Lung (tissue), 12 donors: ENCODE data around the gene LSM2. TPM values are rescaled to one million over a fixed set of nuclear protein-coding genes. Genes with fewer than 3 reads are reported as not detected.

Source experiments
- ATAC-seq: fragments of 200-7000 bp; cut with Tn5 transposase; one replicate; pipeline ENCODE4 v1.9.1; 2020; ENCODE audit warnings: moderate number of reproducible peaks; ENCODE audit not compliant: insufficient read depth, low FRiP score
- DNase-seq, 3 donors: peaks; one replicate each; pipeline ENCODE4 v3.0.0-alpha.2; 2013 to 2017
- H3K27ac ChIP-seq, 2 donors: one replicate each; pipeline ENCODE4 v1.5.1; 2013; ENCODE audit warnings: mild to moderate bottlenecking in 2 of 2, moderate library complexity in 2 of 2, control low read depth in 1 of 2, inconsistent platforms in 1 of 2, low read depth in 1 of 2, low read length in 1 of 2
- H3K27me3 ChIP-seq, 3 donors: one replicate each; pipeline ENCODE4 v1.5.1; 2013; ENCODE audit warnings: low read length in 2 of 3; ENCODE audit not compliant: control insufficient read depth in 3 of 3, insufficient read depth in 3 of 3
- H3K36me3 ChIP-seq, 4 donors: one replicate each; pipeline ENCODE4 v1.5.1; 2013; ENCODE audit warnings: low read length in 4 of 4, mild to moderate bottlenecking in 1 of 4, moderate library complexity in 1 of 4; ENCODE audit not compliant: control insufficient read depth in 4 of 4, insufficient read depth in 4 of 4
- H3K4me1 ChIP-seq, 5 donors: one replicate each; pipeline ENCODE4 v1.5.1; 2013; ENCODE audit warnings: low read length in 5 of 5, mild to moderate bottlenecking in 2 of 5, moderate library complexity in 1 of 5; ENCODE audit not compliant: control insufficient read depth in 5 of 5, insufficient read depth in 5 of 5
- H3K4me3 ChIP-seq: one replicate; pipeline ENCODE4 v1.5.1; 2013; ENCODE audit warnings: mild to moderate bottlenecking, control low read depth, moderate library complexity
- H3K9ac ChIP-seq, 2 donors: one replicate each; pipeline ENCODE4 v1.5.1; 2013; ENCODE audit warnings: low read length in 2 of 2, control low read depth in 1 of 2; ENCODE audit not compliant: insufficient read depth in 1 of 2
- H3K9me3 ChIP-seq, 4 donors: one replicate each; pipeline ENCODE4 v1.5.1; 2013; ENCODE audit warnings: low read length in 3 of 4, mild to moderate bottlenecking in 1 of 4, moderate library complexity in 1 of 4; ENCODE audit not compliant: control insufficient read depth in 4 of 4, insufficient read depth in 3 of 4
- CTCF ChIP-seq: IDR thresholded peaks from 2 replicates; pipeline ENCODE4 v1.5.1; 2012; ENCODE audit warnings: mild to moderate bottlenecking; ENCODE audit errors: control extremely low read depth, extremely low read depth
- WGBS, 2 donors: extraction: QIAGEN DNeasy Blood & Tissue Kit; methylation state at CpG; one replicate each; pipeline ENCODE4 v1.1.7; 2013; 5-methylcytosine and 5-hydroxymethylcytosine counted together
- polyA plus RNA-seq, 2 donors: library from polyadenylated mRNA; stranded (reverse); fragments of 200-250 nt; gene quantifications; one replicate each; pipeline ENCODE4 v1.2.1, GENCODE V29; 2013
- total RNA-seq, 2 donors: library from RNA; depleted of rRNA in 1 of 2; stranded (reverse); fragments of >200 nt in 1 of 2; gene quantifications; one replicate each; pipeline ENCODE4 v1.2.1, GENCODE V29; 2014 to 2021
- donor health status: control.
- donor health status: control.
- donor health status: Bipolar disorder and iron deficiency.
- donor health status: healthy.
- donor health status: DM: yes; HTN: yes; CAD: no.

The LSM2 gene
- total and polyA plus RNA-seq, 4 donors, result 22.0 to 66.7 (median 45.7) TPM

GRCh38 chr6:31850765-31851484 is 44.2 kb upstream of the LSM2 start:
- Histone ChIP-seq H3K36me3 (no peaks in the 10 kb centered on the region), H3K9me3 (no peaks in the 10 kb centered on the region), H3K27me3 (no peaks in the 10 kb centered on the region), H3K4me1 (no peaks in the 10 kb centered on the region), H3K4me3 (no peak overlapping the region), H3K27ac (no peak overlapping the region), H3K9ac (no peak overlapping the region)
- DNase-seq (no peak), ATAC-seq (no peak)
- no peak for TF ChIP-seq CTCF
- WGBS, 2 donors, result 100% methylated on average over 2 of the region's 2 CpGs

- no peak overlapping the region for H3K4me3 ChIP-seq
- no peak for DNase-seq
- no peaks in the 10 kb centered on the region for H3K36me3 ChIP-seq
- no peaks in the 10 kb centered on the region for H3K27me3 ChIP-seq
- H3K9me3 ChIP-seq, result no peaks in the 10 kb centered on the region
- WGBS, 2 donors, result 93 to 100% methylated on average over 2 of the region's 2 CpGs
- no peak for TF ChIP-seq CTCF
- H3K27ac ChIP-seq, result no peak overlapping the region
- H3K9ac ChIP-seq, result no peak overlapping the region
- ATAC-seq, result no peak
- no peaks in the 10 kb centered on the region for H3K4me1 ChIP-seq
Observed at GRCh38 chr6:31847276-31847978, 40.7 kb upstream of the LSM2 start.

- 93 to 95% methylated on average over 3 of the region's 3 CpGs for WGBS, 2 donors
- H3K27ac ChIP-seq, result no peak overlapping the region
- no peaks in the 10 kb centered on the region for H3K9me3 ChIP-seq
- DNase-seq, result no peak
- no peak for ATAC-seq
- no peaks in the 10 kb centered on the region for H3K27me3 ChIP-seq
- no peak for TF ChIP-seq CTCF
- no peak overlapping the region for H3K4me3 ChIP-seq
- H3K9ac ChIP-seq, result no peak overlapping the region
- no peaks in the 10 kb centered on the region for H3K4me1 ChIP-seq
- peaks cover 5 to 11% (median 7%) of the 10 kb centered on the region in 4 donors for H3K36me3 ChIP-seq
Observed at GRCh38 chr6:31844507-31844906, 37.7 kb upstream of the LSM2 start.
